OCI-LY7 (cell line): Measurements from ENCODE around the gene KIF22. TPM values are rescaled to one million over a fixed set of nuclear protein-coding genes. Genes with fewer than 3 reads are reported as not detected.
A peak's percentile ranks its signal among the peaks of the same experiment; 100 is the strongest.

ENCODE experiments used
- BruUV-seq: library from RNA; stranded (reverse); fragments of 400-500 nt; replicated peaks from 2 replicates; lab custom pipeline; 2021; lab: Mats Ljungman, UMichigan
- CTCF ChIA-PET: fragments of 300-600 bp; sonication (Branson Sonifier 250); formaldehyde crosslinking; loops from one replicate; lab custom pipeline; 2022; ENCODE audit warnings: antibody characterized with exemption; ENCODE audit not compliant: unreplicated experiment; lab: Charles Lee
- POLR2A ChIA-PET: fragments of 300-600 bp; sonication (Branson Sonifier 250); formaldehyde crosslinking; loops from one replicate; lab custom pipeline; 2022; ENCODE audit warnings: antibody characterized with exemption; lab: Charles Lee
- DNase-seq: peaks from one replicate; pipeline ENCODE4 v3.0.0-alpha.2; 2015; ENCODE audit warnings: low spot score
- H2AFZ ChIP-seq: fragments of 200-600 bp; sonication (generic), shearing (Covaris generic); 2 replicates; pipeline ENCODE4 v1.6.1; 2014; ENCODE audit warnings: mild to moderate bottlenecking, antibody characterized with exemption, low read length, moderate library complexity
- H3K27ac ChIP-seq: fragments of 200-600 bp; sonication (generic); 2 replicates; pipeline ENCODE4 v1.5.1; 2014; ENCODE audit warnings: mixed run types, low read depth, mild to moderate bottlenecking, moderate library complexity, low read length, inconsistent platforms; ENCODE audit not compliant: poor library complexity, severe bottlenecking
- H3K36me3 ChIP-seq: fragments of 200-600 bp; sonication (generic); 2 replicates; pipeline ENCODE4 v1.6.1; 2014; ENCODE audit warnings: mild to moderate bottlenecking, antibody characterized with exemption, low read length, moderate library complexity, mixed read lengths; ENCODE audit not compliant: insufficient read depth
- H3K4me1 ChIP-seq: fragments of 200-600 bp; sonication (generic); 2 replicates; pipeline ENCODE4 v1.5.1; 2014; ENCODE audit warnings: mild to moderate bottlenecking, low read length; ENCODE audit not compliant: insufficient read depth, poor library complexity, severe bottlenecking
- H3K4me2 ChIP-seq: fragments of 200-600 bp; sonication (generic); 2 replicates; pipeline ENCODE4 v1.6.1; 2014; ENCODE audit warnings: mild to moderate bottlenecking, low read length
- H3K4me3 ChIP-seq: fragments of 200-600 bp; sonication (generic); 2 replicates; pipeline ENCODE4 v1.5.1; 2014; ENCODE audit warnings: mild to moderate bottlenecking, low read depth, low read length; ENCODE audit not compliant: poor library complexity, severe bottlenecking
- H3K79me2 ChIP-seq: fragments of 200-600 bp; sonication (generic); 2 replicates; pipeline ENCODE4 v1.6.1; 2016; ENCODE audit warnings: low read depth, mild to moderate bottlenecking, low read length, moderate library complexity, mixed read lengths; ENCODE audit not compliant: insufficient read depth
- H3K9me2 ChIP-seq: fragments of 200-600 bp; sonication (generic); 2 replicates; pipeline ENCODE4 v1.6.1; 2016; ENCODE audit warnings: mild to moderate bottlenecking, low read length, mixed read lengths; ENCODE audit not compliant: insufficient read depth
- H3K9me3 ChIP-seq: fragments of 200-600 bp; sonication (generic); 2 replicates; pipeline ENCODE4 v1.6.1; 2014; ENCODE audit warnings: mild to moderate bottlenecking, mixed run types, low read length, mixed read lengths
- H4K20me1 ChIP-seq: fragments of 200-600 bp; sonication (generic); 2 replicates; pipeline ENCODE4 v1.6.1; 2014; ENCODE audit warnings: mild to moderate bottlenecking, antibody characterized with exemption, low read length, moderate library complexity, mixed read lengths; ENCODE audit not compliant: insufficient read depth
- EZH2phosphoT487 ChIP-seq: fragments of 200-600 bp; sonication (generic); IDR thresholded peaks from 2 replicates; pipeline ENCODE4 v1.6.1; 2018; ENCODE audit warnings: low read depth, borderline replicate concordance, mild to moderate bottlenecking, mixed run types, antibody characterized with exemption, low read length, moderate library complexity, mixed read lengths
- intact Hi-C: fragments of 100-400 bp; cut with micrococcal nuclease; formaldehyde crosslinking; loops from one replicate; pipeline ENCODE4 v1.10.0; 2022; ENCODE audit not compliant: unreplicated experiment
- total RNA-seq, 2 experiments: library from RNA; depleted of rRNA in 1 of 2; stranded (reverse); fragments of >200 nt in 1 of 2; shearing (Covaris generic) in 1 of 2; gene quantifications; 2 replicates each; pipeline ENCODE4 v1.2.3, GENCODE V29; 2014 to 2022
- TF ChIP-seq, protein P1 (sequence below): fragments of 200-600 bp; sonication (generic); conservative IDR thresholded peaks from 2 replicates; pipeline ENCODE4 v1.5.1; 2014; ENCODE audit warnings: mild to moderate bottlenecking, antibody characterized with exemption, low read length, moderate library complexity, mixed read lengths

KIF22 gene
- total RNA-seq, 2 experiments from 2014 or later, result 232 to 339 TPM

DNA sequence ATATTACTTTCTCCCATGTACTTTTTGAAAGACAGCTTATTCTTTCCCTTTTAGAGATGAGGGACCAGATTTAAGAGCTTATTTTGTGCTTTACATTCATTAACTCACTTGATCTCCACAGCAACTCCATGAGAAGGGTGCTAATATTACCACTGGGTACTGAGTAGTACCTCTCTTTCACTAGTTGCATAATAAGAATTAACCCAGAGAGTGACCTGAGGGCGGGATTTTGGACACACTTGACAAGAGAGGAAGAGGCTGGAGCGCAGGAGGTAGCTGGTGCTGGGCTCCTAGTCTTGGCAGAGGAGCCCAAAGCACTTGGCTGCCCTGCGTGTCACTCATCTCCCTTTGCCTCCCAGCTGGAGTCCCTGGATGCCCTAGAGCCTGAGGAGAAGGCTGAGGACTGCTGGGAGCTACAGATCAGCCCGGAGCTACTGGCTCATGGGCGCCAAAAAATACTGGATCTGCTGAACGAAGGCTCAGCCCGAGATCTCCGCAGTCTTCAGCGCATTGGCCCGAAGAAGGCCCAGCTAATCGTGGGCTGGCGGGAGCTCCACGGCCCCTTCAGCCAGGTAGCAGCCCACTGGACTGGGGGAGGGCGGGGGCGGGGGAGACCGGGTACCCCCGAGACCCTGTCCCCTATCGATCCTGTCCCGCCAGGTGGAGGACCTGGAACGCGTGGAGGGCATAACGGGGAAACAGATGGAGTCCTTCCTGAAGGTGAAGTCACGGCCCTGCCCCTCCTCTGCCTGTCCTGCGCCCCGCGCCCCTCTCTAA is 14.1 kb downstream of the KIF22 start:
- Histone ChIP-seq H4K20me1 (peaks cover 10% of the 10 kb centered on the region), H3K79me2 (peaks cover 15% of the 10 kb centered on the region; the same call in 1 of the 2 replicates), H3K4me1 (peaks cover 46% of the 10 kb centered on the region), H3K9me2 (no peaks in the 10 kb centered on the region), H3K36me3 (peaks cover 78% of the 10 kb centered on the region), H2AFZ (no peak overlapping the region), H3K4me3 (peak overlapping the region; percentile 71), H3K9me3 (no peaks in the 10 kb centered on the region), H3K27ac (peak overlapping the region; percentile 88), H3K4me2 (peak overlapping the region; percentile 91)
- POLR2A ChIA-PET, result interaction anchor here (0.7 to 2.5 kb wide), 8 partner anchors 11 to 104 kb away, joined by 3 to 19 read pairs (median 4); partner anchors contain the start of genes KIF22 and PAGR1
- peak; percentile 53 for DNase-seq
- CTCF ChIA-PET, result interaction anchor here (0.8 to 1.1 kb wide), 2 partner anchors 11 kb away, joined by 3 read pairs; partner anchors contain the start of gene PAGR1
- BruUV-seq, result TSS peak; percentile 82
- intact Hi-C loops, result loop anchor here (1.0 to 5.0 kb wide), 3 partner anchors 14 to 193 kb away; partner anchors contain the start of genes CDIPT, HIRIP3, INO80E and KIF22
- no peak for TF ChIP-seq EZH2phosphoT487

DNA sequence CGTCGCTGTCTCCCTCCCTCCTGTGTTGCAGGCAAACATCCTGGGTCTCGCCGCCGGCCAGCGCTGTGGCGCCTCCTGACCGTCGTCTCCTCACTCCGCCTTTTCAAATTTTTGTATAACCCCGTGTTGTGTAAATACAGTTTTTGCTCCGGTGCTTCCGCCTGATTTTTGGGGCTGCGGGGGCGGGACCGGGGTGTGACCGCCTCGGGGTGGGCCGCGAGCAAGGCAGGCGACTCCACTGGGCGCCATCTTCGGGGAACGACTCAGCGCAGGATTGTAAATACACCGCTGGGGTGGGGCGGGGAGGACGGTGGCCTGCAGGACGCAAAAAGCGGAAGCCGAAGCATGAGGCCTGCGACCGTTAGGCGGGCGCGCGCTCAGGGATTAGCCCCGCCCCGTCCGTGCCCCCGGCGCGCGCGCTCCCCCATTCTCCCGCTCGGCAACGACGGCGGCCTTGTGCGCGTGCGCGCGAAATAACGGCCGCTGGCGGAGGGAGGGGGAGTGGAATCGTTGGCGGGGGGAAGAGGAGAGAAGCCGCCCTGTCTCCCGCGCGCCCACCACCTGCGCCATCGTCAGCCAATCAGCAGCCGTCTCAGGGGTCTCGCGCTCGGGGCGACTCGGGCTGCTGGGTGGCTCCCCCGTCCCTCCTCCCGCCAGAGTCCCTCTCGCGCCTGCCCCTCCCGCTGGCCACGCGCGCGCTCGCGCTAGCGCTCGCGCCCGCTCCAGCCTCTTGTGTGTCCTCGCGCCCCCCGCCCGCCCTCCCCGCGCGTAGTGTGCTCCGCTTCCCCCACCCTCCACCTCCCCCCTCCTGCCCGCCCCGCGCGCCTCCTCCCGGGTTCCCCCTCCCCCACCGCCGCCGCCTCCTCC is 14.9 kb downstream of the KIF22 start:
- peaks cover 15% of the 10 kb centered on the region for H4K20me1 ChIP-seq
- peak overlapping the region; percentile 88 for H3K27ac ChIP-seq
- peak overlapping the region; percentile 91 for H3K4me2 ChIP-seq
- peak overlapping the region; percentile 71 for H3K4me3 ChIP-seq
- no peaks in the 10 kb centered on the region for H3K9me3 ChIP-seq
- no TSS peak for BruUV-seq
- CTCF ChIA-PET, result interaction anchor here (1.1 kb wide), 1 partner anchor 11 kb away, joined by 3 read pairs; no protein-coding TSS in a partner anchor
- peaks cover 15% of the 10 kb centered on the region; the same call in 1 of the 2 replicates for H3K79me2 ChIP-seq
- H3K36me3 ChIP-seq, result peaks cover 80% of the 10 kb centered on the region
- intact Hi-C loops, result loop anchor here (1.0 to 5.0 kb wide), 4 partner anchors 15 to 192 kb away; partner anchors contain the start of genes CDIPT, HIRIP3, INO80E and KIF22
- TF ChIP-seq, protein P1, sequence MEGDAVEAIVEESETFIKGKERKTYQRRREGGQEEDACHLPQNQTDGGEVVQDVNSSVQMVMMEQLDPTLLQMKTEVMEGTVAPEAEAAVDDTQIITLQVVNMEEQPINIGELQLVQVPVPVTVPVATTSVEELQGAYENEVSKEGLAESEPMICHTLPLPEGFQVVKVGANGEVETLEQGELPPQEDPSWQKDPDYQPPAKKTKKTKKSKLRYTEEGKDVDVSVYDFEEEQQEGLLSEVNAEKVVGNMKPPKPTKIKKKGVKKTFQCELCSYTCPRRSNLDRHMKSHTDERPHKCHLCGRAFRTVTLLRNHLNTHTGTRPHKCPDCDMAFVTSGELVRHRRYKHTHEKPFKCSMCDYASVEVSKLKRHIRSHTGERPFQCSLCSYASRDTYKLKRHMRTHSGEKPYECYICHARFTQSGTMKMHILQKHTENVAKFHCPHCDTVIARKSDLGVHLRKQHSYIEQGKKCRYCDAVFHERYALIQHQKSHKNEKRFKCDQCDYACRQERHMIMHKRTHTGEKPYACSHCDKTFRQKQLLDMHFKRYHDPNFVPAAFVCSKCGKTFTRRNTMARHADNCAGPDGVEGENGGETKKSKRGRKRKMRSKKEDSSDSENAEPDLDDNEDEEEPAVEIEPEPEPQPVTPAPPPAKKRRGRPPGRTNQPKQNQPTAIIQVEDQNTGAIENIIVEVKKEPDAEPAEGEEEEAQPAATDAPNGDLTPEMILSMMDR, result no peak
- no peak for TF ChIP-seq EZH2phosphoT487
- peaks cover 54% of the 10 kb centered on the region for H3K4me1 ChIP-seq
- H2AFZ ChIP-seq, result no peak overlapping the region
- H3K9me2 ChIP-seq, result no peaks in the 10 kb centered on the region
- POLR2A ChIA-PET, result interaction anchor here (2.4 kb wide), 1 partner anchor 15 kb away, joined by 19 read pairs; the partner anchor contains the start of gene KIF22
- peak; percentile 98 for DNase-seq

DNA sequence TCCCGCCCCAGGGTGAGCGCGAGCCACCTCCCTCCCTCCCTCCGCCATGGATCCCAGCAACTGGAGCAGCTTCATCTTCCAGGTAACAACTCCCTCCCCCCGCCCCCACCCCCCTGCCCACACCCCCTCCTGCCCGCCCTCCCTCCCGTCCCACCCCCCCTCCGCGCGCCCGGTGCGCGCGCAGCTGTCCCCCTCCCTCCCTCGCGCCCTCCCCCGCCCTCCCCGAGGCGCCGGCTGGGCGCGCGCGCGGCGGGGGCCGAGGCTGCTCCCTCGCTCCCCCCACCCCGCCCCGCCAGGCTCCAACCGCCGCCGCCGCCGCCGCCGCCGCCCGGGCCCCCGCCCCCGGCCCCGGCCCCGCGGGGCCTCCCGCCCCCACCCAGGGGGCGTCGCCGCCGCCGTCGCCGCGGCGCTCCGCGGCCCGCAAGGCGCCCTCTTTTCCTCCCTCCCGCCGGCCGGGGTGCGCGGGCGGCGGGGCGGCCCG is 15.6 kb downstream of the KIF22 start, which contains the start of gene MAZ:
TSS of gene MAZ (plus strand) at position 431 of the 481 bp plus-strand sequence. CDS start 173 bp downstream, outside the sequence.
- CTCF ChIA-PET, result no interaction called here
- peak within 1 kb of the TSS; percentile 88 for H3K27ac ChIP-seq
- DNase-seq, result peak; percentile 85
- H4K20me1 ChIP-seq, result peaks cover 18% of the 10 kb centered on the region
- peak within 1 kb of the TSS; percentile 93 for H3K4me2 ChIP-seq
- H3K4me1 ChIP-seq, result peaks cover 61% of the 10 kb centered on the region
- peaks cover 80% of the 10 kb centered on the region for H3K36me3 ChIP-seq
- H3K79me2 ChIP-seq, result peaks cover 15% of the 10 kb centered on the region; the same call in 1 of the 2 replicates
- TF ChIP-seq EZH2phosphoT487, result no peak
- TF ChIP-seq, protein P1, result no peak
- H3K4me3 ChIP-seq, result peak within 1 kb of the TSS; percentile 83
- H3K9me2 ChIP-seq, result no peaks in the 10 kb centered on the region
- no peak within 1 kb of the TSS for H2AFZ ChIP-seq
- intact Hi-C loops, result loop anchor here (2.0 to 5.0 kb wide), 2 partner anchors 77 to 191 kb away; partner anchors contain the start of genes HIRIP3 and INO80E
- POLR2A ChIA-PET, result interaction anchor here (1.7 to 2.2 kb wide), 2 partner anchors 14 to 189 kb away, joined by 4 to 6 read pairs; partner anchors contain the start of genes HIRIP3 and MVP
- H3K9me3 ChIP-seq, result no peaks in the 10 kb centered on the region
- BruUV-seq, result no TSS peak
